ENCODE data around the gene LIPG. TPM values are rescaled to one million over a fixed set of nuclear protein-coding genes. Genes with fewer than 3 reads are reported as not detected.

LIPG gene
- total RNA-seq, 4 donors from 2014 or later = 230 to 981 (median 515) TPM

DNA sequence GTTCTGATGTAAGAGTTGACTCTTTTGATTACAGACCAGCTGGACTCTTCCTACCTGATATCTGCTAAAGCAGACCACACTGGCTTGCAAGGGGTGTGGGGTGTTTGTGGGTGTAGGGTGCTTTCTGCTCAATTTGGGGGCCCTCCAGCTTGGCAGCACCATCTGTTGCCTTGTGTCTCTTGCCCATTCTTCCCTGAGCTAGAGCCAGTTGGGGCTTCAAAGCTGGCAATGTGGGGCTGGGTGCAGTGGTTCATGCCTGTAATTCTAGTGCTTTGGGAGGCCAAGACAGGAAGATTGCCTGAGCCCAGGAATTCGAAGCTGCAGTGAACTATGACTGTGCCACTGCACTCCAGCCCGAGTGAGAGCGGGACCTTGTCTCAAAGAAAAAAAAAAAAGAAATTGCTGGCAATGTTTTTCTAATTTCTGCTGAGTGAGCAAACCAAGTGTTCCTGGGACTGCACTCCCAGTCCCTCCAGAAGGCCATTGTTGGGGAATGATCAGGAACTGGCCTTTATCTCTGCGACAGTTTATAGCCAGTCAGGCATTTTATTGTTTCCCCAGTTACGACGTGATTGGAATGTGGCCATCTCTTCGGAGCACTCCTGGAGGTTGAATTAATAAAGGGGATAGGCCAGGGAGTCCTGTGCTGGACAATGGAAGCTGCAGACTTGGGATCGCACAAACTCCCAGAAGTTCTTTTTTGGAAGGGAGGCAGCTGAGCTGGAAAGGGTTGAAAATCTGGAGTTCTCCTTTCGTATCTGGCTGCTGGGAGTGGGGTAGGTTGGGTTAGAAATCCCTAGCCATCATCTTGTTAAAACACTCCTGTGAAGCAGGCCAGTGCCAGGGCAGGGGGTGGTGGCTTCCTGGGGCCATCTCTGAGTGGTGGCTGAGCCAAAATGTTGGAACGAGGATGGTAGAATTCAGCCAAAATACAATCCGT lies 57.2 kb downstream of the LIPG start:
- TF ChIP-seq CTCF (IDR thresholded peaks at IDR 0.05) (no peak), POLR2A (IDR thresholded peaks at IDR 0.05) (no peak)
- H3K27me3 ChIP-seq = no peaks in the 10 kb centered on the region
- WGBS, 2 donors = 26 to 28% methylated on average over 11 of the region's 11 CpGs
- peak; percentile 75 to 85 for DNase-seq
- no peak overlapping the region for H3K4me3 ChIP-seq (replicated peaks in 1 of 3)
- peaks cover 36 to 54% of the 10 kb centered on the region in 2 donors for H3K4me1 ChIP-seq
- peak overlapping the region; percentile 49 to 70 (median 52) for H3K27ac ChIP-seq
- no peaks in the 10 kb centered on the region for H3K9me3 ChIP-seq
- intact Hi-C loops (cut with DNase I) = no loop called here
- no peaks in the 10 kb centered on the region for H3K36me3 ChIP-seq

- Histone ChIP-seq H3K9me3 (no peaks in the 10 kb centered on the region), H3K4me1 (peaks cover 37 to 59% of the 10 kb centered on the region in 2 donors), H3K36me3 (no peaks in the 10 kb centered on the region), H3K27me3 (no peaks in the 10 kb centered on the region), H3K27ac (peak overlapping the region; percentile 52 to 70 (median 54)), H3K4me3 (replicated peaks in 1 of 3) (no peak overlapping the region)
- WGBS, 2 donors = 32 to 50% methylated on average over 6 to 7 of the region's 7 CpGs
- DNase-seq = no peak
- intact Hi-C loops (cut with DNase I) = loop anchor here (10.0 kb wide), 1 partner anchor 85 kb away; no protein-coding TSS in a partner anchor
- TF ChIP-seq CTCF (IDR thresholded peaks at IDR 0.05) = no peak
- no peak for TF ChIP-seq POLR2A (IDR thresholded peaks at IDR 0.05)
Measured at GRCh38 chr18:49619801-49620200, 57.9 kb downstream of the LIPG start.

- H3K27ac ChIP-seq = no peak overlapping the region
- H3K4me3 ChIP-seq (replicated peaks in 1 of 3) = no peak overlapping the region
- H3K4me1 ChIP-seq = peaks cover 47 to 71% of the 10 kb centered on the region in 2 donors
- WGBS, 2 donors = 76 to 80% methylated on average over 3 of the region's 3 CpGs
- DNase-seq = no peak
- H3K27me3 ChIP-seq = no peaks in the 10 kb centered on the region
- H3K36me3 ChIP-seq = no peaks in the 10 kb centered on the region
- intact Hi-C loops (cut with DNase I) = loop anchor here (10.0 kb wide), 1 partner anchor 84 kb away; no protein-coding TSS in a partner anchor
- TF ChIP-seq POLR2A (IDR thresholded peaks at IDR 0.05) (no peak), CTCF (IDR thresholded peaks at IDR 0.05) (no peak)
- H3K9me3 ChIP-seq = no peaks in the 10 kb centered on the region
Measured at GRCh38 chr18:49621301-49621700, 59.4 kb downstream of the LIPG start.

DNA sequence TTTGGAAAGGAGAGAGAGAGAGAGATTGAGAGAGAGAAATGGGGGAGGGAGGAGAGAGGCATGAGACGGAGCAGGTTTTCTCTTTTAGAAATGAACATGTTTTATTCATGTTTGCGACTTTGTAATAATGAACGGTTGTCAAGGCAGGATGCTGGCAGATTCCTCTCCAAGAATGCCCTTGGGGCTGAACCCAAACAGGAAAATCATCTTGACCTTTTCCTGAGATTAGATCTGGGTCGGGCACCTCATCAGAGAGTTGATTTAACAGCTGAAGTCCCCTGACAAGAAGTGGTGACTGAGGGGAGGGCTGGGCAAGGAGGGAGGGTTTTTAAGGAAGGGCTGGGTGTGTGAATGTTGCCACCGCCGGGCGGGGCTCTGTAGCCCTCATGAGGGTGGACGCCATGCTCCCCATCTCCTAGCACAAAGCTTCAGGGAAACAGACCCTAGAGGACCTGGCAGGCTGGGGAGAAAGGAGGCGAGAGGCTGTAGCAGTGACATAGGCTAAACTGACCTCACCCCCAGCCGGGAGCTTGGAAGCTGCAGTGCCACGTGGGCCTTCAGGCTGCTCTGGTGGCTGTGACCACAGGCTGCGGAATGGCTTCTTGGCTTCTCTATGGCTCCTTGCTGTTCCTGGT lies 60.0 kb downstream of the LIPG start:
- Histone ChIP-seq H3K36me3 (no peaks in the 10 kb centered on the region), H3K9me3 (no peaks in the 10 kb centered on the region), H3K27me3 (no peaks in the 10 kb centered on the region), H3K4me3 (replicated peaks in 1 of 3) (no peak overlapping the region), H3K27ac (no peak overlapping the region), H3K4me1 (peaks cover 49 to 72% of the 10 kb centered on the region in 2 donors)
- TF ChIP-seq CTCF (IDR thresholded peaks at IDR 0.05) = no peak
- TF ChIP-seq POLR2A (IDR thresholded peaks at IDR 0.05) = no peak
- DNase-seq = no peak
- intact Hi-C loops (cut with DNase I) = loop anchor here (10.0 kb wide), 1 partner anchor 83 kb away; no protein-coding TSS in a partner anchor
- WGBS, 2 donors = 60 to 67% methylated on average over 12 of the region's 12 CpGs
